ENCODE measurements around the gene NUDCD2. TPM values are rescaled to one million over a fixed set of nuclear protein-coding genes. Genes with fewer than 3 reads are reported as not detected.
A peak's percentile ranks its signal among the peaks of the same experiment; 100 is the strongest.

The NUDCD2 gene
- total RNA-seq, 1 donor from 2014 or later, result 15.9 TPM

DNA sequence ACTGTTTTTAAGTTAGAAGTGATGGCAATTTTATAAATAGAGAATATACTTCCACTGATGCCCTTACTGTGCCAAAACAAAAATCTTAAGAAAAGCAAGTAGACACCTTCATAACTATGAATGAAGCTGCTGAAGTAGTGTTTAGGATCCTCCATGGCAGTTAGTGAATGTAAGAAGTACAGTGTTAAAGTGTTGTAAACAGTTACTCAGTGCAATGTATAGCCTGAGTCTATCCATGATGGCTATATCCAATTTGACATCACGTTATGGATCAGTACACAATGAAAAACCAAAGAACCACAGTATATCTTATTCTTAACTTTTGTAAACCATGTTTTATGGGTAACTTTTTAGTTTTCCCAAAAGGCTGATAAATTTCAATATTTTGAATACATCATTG is 15.4 kb downstream of the NUDCD2 start:
- Histone ChIP-seq H2AFZ (ENCODE audit: low read depth, low read length) (no peak overlapping the region), H3K9ac (ENCODE audit: low read length) (no peak overlapping the region), H4K20me1 (ENCODE audit: insufficient read depth, low read length) (peaks cover 40% of the 10 kb centered on the region), H3K79me2 (ENCODE audit: insufficient read depth, low read length) (peaks cover 28% of the 10 kb centered on the region), H3K4me2 (ENCODE audit: low read length) (no peak overlapping the region), H3K27ac (ENCODE audit: low read depth, low read length) (no peak overlapping the region), H3K4me1 (ENCODE audit: insufficient read depth, low read length) (peaks cover 3% of the 10 kb centered on the region), H3K36me3 (ENCODE audit: insufficient read depth, low read length) (peaks cover 71% of the 10 kb centered on the region), H3K4me3 (ENCODE audit: insufficient read depth, low read depth, low read length) (no peak overlapping the region), H3K9me3 (ENCODE audit: insufficient read depth, low read depth, low read length) (no peaks in the 10 kb centered on the region), H3K27me3 (ENCODE audit: insufficient read depth, low read length) (no peaks in the 10 kb centered on the region)
- Mint-ChIP-seq H3K27me3 (ENCODE audit: low read depth, unreplicated experiment) (no peaks in the 10 kb centered on the region), H3K27ac (ENCODE audit: unreplicated experiment) (no peak overlapping the region), H3K9me3 (ENCODE audit: unreplicated experiment) (no peaks in the 10 kb centered on the region), H3K4me1 (ENCODE audit: low read depth, unreplicated experiment) (peaks cover 18% of the 10 kb centered on the region), H3K4me3 (ENCODE audit: unreplicated experiment) (no peak overlapping the region), H3K36me3 (ENCODE audit: low read depth, unreplicated experiment) (peaks cover 17% of the 10 kb centered on the region)
- DNase-seq (ENCODE audit: low read depth) (no peak), FAIRE-seq (no peak)
- TF ChIP-seq EZH2 (IDR thresholded peaks at IDR 0.05; ENCODE audit: insufficient read depth, low read length), result no peak
- TF ChIP-seq, protein P1, sequence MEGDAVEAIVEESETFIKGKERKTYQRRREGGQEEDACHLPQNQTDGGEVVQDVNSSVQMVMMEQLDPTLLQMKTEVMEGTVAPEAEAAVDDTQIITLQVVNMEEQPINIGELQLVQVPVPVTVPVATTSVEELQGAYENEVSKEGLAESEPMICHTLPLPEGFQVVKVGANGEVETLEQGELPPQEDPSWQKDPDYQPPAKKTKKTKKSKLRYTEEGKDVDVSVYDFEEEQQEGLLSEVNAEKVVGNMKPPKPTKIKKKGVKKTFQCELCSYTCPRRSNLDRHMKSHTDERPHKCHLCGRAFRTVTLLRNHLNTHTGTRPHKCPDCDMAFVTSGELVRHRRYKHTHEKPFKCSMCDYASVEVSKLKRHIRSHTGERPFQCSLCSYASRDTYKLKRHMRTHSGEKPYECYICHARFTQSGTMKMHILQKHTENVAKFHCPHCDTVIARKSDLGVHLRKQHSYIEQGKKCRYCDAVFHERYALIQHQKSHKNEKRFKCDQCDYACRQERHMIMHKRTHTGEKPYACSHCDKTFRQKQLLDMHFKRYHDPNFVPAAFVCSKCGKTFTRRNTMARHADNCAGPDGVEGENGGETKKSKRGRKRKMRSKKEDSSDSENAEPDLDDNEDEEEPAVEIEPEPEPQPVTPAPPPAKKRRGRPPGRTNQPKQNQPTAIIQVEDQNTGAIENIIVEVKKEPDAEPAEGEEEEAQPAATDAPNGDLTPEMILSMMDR (IDR thresholded peaks at IDR 0.05; ENCODE audit: insufficient read depth, low read depth, low read length), result no peak

- peaks cover 50% of the 10 kb centered on the region for H3K79me2 ChIP-seq (ENCODE audit: insufficient read depth, low read length)
- peaks cover 45% of the 10 kb centered on the region for H3K36me3 ChIP-seq (ENCODE audit: insufficient read depth, low read length)
- peaks cover 11% of the 10 kb centered on the region for H3K36me3 Mint-ChIP-seq (ENCODE audit: low read depth, unreplicated experiment)
- no peak overlapping the region for H3K9ac ChIP-seq (ENCODE audit: low read length)
- peak overlapping the region; percentile 97 for H3K4me3 Mint-ChIP-seq (ENCODE audit: unreplicated experiment)
- H3K4me1 ChIP-seq (ENCODE audit: insufficient read depth, low read length), result peaks cover 9% of the 10 kb centered on the region
- no peak overlapping the region for H3K27ac ChIP-seq (ENCODE audit: low read depth, low read length)
- H3K4me1 Mint-ChIP-seq (ENCODE audit: low read depth, unreplicated experiment), result peaks cover 27% of the 10 kb centered on the region
- no peaks in the 10 kb centered on the region for H3K9me3 ChIP-seq (ENCODE audit: insufficient read depth, low read depth, low read length)
- no peak overlapping the region for H3K4me3 ChIP-seq (ENCODE audit: insufficient read depth, low read depth, low read length)
- no peak overlapping the region for H2AFZ ChIP-seq (ENCODE audit: low read depth, low read length)
- H3K9me3 Mint-ChIP-seq (ENCODE audit: unreplicated experiment), result no peaks in the 10 kb centered on the region
- H3K27me3 Mint-ChIP-seq (ENCODE audit: low read depth, unreplicated experiment), result no peaks in the 10 kb centered on the region
- no peak overlapping the region for H3K27ac Mint-ChIP-seq (ENCODE audit: unreplicated experiment)
- H3K27me3 ChIP-seq (ENCODE audit: insufficient read depth, low read length), result no peaks in the 10 kb centered on the region
- peak overlapping the region; percentile 86 for H3K4me2 ChIP-seq (ENCODE audit: low read length)
- peaks cover 59% of the 10 kb centered on the region for H4K20me1 ChIP-seq (ENCODE audit: insufficient read depth, low read length)
- TF ChIP-seq EZH2 (IDR thresholded peaks at IDR 0.05; ENCODE audit: insufficient read depth, low read length), result no peak
- TF ChIP-seq, protein P1 (IDR thresholded peaks at IDR 0.05; ENCODE audit: insufficient read depth, low read depth, low read length), result no peak
- FAIRE-seq, result no peak
- no peak for DNase-seq (ENCODE audit: low read depth)
Observed at GRCh38 chr5:163440954-163441353, 18.9 kb downstream of the NUDCD2 start.

GRCh38 chr5:163439092-163439425 is 20.8 kb downstream of the NUDCD2 start:
- Histone ChIP-seq H2AFZ (ENCODE audit: low read depth, low read length) (no peak overlapping the region), H3K27ac (ENCODE audit: low read depth, low read length) (no peak overlapping the region), H3K9ac (ENCODE audit: low read length) (peak overlapping the region; percentile 38), H3K4me2 (ENCODE audit: low read length) (peak overlapping the region; percentile 86), H3K79me2 (ENCODE audit: insufficient read depth, low read length) (peaks cover 50% of the 10 kb centered on the region), H3K9me3 (ENCODE audit: insufficient read depth, low read depth, low read length) (no peaks in the 10 kb centered on the region), H3K36me3 (ENCODE audit: insufficient read depth, low read length) (peaks cover 34% of the 10 kb centered on the region), H3K4me3 (ENCODE audit: insufficient read depth, low read depth, low read length) (peak overlapping the region; percentile 94), H3K27me3 (ENCODE audit: insufficient read depth, low read length) (no peaks in the 10 kb centered on the region), H4K20me1 (ENCODE audit: insufficient read depth, low read length) (peaks cover 59% of the 10 kb centered on the region), H3K4me1 (ENCODE audit: insufficient read depth, low read length) (peaks cover 9% of the 10 kb centered on the region)
- no peaks in the 10 kb centered on the region for H3K27me3 Mint-ChIP-seq (ENCODE audit: low read depth, unreplicated experiment)
- peak overlapping the region; percentile 97 for H3K4me3 Mint-ChIP-seq (ENCODE audit: unreplicated experiment)
- H3K27ac Mint-ChIP-seq (ENCODE audit: unreplicated experiment), result peak overlapping the region; percentile 41
- DNase-seq (ENCODE audit: low read depth), result peak; percentile 75
- H3K4me1 Mint-ChIP-seq (ENCODE audit: low read depth, unreplicated experiment), result peaks cover 33% of the 10 kb centered on the region
- H3K9me3 Mint-ChIP-seq (ENCODE audit: unreplicated experiment), result no peaks in the 10 kb centered on the region
- FAIRE-seq, result no peak
- H3K36me3 Mint-ChIP-seq (ENCODE audit: low read depth, unreplicated experiment), result peaks cover 6% of the 10 kb centered on the region
- TF ChIP-seq, protein P1 (IDR thresholded peaks at IDR 0.05; ENCODE audit: insufficient read depth, low read depth, low read length), result no peak
- no peak for TF ChIP-seq EZH2 (IDR thresholded peaks at IDR 0.05; ENCODE audit: insufficient read depth, low read length)
